HG03575 (cell line): ENCODE results near the gene ERFL.
A peak's percentile ranks its signal among the peaks of the same experiment; 100 is the strongest.

Source experiments
- ATAC-seq: cut with Tn5 transposase; IDR thresholded peaks from one replicate; pipeline ENCODE4 v1.9.1; 2021; ENCODE audit not compliant: unreplicated experiment, insufficient number of reproducible peaks, low FRiP score; ENCODE audit errors: extremely low read depth

Gene ERFL

DNA sequence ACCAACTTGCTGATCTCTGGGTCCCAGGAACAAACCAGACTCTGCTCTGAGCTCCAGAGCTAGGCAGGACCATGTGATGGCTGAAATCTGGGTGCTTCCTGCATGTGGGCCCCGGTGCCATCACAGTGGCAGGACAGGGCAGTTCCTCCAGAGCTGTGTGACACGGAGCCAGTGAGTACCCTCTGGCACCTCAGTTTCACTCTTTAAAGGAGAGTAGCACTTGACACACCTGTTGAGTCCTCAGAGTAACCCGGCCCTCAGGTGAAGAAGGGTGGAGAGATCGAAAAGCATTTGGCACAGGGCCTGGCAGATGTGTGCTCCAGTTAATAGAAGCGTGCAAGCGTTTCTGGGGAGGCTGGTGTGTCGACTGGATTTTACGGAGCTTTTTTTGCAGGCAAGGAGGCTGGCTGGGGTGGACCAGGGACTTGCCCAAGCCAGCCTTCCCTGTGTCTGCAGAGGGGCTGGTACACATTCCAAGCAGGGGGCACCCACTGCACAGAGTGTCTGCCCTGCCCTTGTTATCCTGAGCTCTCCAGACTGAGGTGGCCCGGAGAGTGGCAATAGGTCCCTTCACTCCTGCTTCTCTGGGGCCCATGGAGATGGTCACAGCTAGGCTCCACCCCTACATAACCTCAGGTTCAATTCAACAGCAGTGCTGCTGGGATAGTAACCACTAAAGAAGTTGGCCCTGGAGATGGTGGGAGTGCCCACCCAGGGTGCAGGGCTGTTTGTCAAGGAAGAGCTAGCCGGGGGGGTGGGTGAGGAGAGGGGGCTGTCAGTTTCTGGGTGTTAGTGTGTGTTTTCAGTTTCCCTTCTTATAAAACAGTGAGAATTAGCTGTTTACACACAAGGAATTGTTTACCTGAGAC is 59.9 kb downstream of the ERFL start:
- no peak for ATAC-seq

GRCh38 chr19:41866284-41866683 is 62.0 kb downstream of the ERFL start:
- no peak for ATAC-seq

DNA sequence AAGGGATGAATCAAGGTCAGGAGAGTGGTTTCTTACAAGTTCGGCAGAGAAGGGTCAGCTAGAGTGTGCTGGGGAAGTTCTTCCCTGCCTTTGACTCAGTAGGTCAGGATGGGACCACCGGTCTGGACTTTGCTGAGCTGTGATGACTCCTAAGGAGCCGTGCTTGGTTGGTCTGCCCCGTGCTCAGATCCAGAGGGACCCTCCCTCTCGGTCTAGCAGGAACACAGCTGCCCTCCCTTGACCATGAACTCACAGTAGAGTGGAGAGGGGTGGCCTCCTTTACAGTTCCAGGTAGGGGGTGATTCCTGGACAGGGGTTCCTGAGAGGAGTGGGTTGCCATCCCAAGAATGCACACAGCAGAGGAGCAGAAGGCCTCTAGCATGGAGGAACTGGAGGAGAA is 63.9 kb downstream of the ERFL start:
- no peak for ATAC-seq

DNA sequence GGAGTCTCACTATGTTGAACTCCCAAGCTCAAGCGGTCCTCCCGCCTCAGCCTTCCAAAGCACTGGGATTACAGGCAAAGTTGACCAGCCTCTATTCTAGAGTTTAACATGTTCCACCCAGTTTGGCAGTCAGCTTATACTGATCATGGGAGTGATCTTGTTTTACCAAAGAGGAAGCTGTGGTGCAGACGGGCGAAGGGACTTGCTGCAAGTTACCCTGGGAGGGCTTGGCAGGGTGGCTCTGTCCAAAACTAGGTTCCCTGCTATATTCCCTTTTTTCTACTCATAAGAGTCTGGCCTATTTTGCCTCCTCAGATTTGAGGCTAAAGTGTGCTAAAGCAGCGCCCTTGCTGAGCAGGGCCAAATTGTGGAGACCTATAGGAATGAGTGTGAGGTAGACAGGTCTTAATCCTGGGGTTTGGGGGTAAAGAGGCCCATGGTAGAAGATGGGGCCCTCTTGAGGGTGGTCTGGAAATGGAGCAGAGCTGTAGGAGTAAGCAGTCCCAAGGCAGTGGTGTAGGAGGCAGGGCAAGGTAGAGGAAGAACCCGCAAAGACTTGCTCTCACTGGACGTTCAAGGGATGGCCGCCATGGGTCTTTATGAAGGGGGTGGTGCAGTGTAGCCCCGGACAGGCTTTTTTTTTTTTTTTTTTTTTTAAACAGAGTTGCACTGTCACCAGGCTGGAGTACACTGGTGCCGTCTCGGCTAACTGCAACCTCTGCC is 64.9 kb downstream of the ERFL start:
- ATAC-seq, result no peak

GRCh38 chr19:41862445-41862986 is 65.7 kb downstream of the ERFL start:
- no peak for ATAC-seq

- ATAC-seq, result no peak
These were observed 66.4 kb downstream of the ERFL start for GRCh38 chr19:41861846-41862245.

DNA sequence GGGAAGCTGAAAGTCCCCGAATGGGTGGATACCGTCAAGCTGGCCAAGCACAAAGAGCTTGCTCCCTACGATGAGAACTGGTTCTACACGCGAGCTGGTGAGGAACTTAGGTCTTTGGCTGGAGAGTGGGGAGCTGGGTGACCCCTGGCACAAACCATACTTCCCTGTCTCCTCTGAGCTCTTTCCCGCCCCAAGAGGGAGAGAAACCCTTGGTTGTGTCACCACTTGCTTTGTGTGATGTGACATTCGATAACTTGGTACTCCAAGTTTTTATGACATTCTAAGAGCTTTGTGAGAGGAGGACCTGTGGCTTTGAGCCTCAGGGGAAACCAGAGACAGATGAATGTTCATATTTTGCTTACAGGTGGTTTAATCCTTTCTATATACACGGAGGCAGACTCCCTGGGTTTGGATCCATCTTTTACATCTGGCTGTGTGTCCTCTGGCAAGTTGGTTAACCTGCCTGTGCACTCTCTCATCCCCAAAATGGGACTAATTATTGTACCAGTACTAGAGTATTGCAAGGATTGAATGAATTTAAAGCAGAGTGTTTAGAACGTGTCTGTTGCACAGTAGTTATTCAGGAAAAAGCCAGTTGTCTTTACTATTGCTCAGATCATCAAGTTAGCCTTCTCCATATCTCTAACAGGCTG is 67.0 kb downstream of the ERFL start:
- ATAC-seq, result no peak

DNA sequence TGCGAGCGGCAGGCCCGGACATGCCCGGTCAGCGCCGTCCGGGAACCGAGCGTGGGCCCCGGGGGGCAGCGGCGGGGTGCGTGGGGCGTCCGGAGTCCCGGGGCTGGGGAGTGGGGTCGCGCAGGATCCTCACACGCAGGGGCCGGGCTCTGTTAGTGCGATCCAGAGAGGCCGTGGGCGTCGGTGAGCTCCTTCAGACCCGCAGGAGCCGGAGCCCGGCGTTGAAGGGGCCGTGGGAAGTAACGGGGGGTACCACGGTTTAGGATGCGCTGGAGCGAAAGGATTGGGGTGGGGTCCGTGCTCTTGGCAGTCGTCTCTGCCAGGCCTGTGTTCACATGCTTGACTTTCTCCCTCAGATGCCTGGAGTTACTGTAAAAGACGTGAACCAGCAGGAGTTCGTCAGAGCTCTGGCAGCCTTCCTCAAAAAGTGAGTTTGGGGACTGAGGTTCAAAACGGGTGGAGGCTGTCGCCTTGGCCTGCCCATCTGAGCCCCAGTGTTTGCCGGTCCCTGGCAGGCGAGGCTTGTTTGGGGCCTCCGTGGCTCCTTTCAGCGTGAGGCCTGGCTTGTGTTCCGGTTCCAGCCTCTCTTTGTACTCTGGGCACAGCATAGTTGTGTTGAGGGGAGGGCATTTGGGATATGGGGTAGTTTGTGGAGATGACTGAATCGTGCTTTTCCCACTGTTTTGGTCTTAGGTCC is 67.7 kb downstream of the ERFL start:
- ATAC-seq, result no peak

GRCh38 chr19:41859618-41860418 is 68.4 kb downstream of the ERFL start, which contains the start of gene RPS19:
Gene RPS19 (plus strand): TSS chr19:41860255. CDS start chr19:41860775, 520 bp downstream.
- peak; percentile 49 for ATAC-seq

DNA sequence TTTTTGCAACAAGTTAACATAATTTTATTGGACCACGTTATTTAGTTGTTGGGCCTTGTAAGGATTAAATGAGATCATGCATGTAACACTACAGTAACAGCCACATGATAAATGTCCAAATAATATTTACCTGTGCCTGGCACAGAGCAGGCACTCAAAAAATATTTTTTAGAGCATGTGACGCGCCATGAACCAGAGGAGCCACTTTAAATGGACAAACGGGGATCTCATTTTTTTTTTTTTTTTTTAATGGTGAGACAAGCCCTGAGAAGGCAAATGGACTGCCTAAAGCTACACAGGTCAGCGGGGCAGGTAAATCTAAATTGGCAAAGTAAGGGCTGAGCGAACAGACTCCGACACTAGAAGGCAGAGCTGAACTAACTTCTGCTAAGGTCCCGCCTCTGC is 69.0 kb downstream of the ERFL start:
- no peak for ATAC-seq
